Endothelial cell of umbilical vein (primary cell): Measurements from ENCODE around the gene BTN3A1. TPM values are rescaled to one million over a fixed set of nuclear protein-coding genes. Genes with fewer than 3 reads are reported as not detected.
"Not testable (repeated sequence)": the region's sequence is repeated elsewhere in the genome, so short reads cannot be mapped to it uniquely, and the experiment has no call there.

Source experiments
- BruUV-seq: library from RNA; stranded (reverse); fragments of 400-500 nt; replicated peaks from 2 replicates; lab custom pipeline; 2021; lab: Mats Ljungman, UMichigan
- CTCF ChIA-PET: fragments of 300-600, 350-600 bp; sonication (Branson Sonifier 250); formaldehyde crosslinking; loops from one replicate; lab custom pipeline; 2021; ENCODE audit warnings: antibody characterized with exemption, inconsistent platforms; lab: Charles Lee
- POLR2A ChIA-PET: fragments of 300-600, 350-600 bp; sonication (Branson Sonifier 250); formaldehyde crosslinking; loops from one replicate; lab custom pipeline; 2021; ENCODE audit warnings: antibody characterized with exemption, inconsistent platforms; lab: Charles Lee
- DNase-seq: peaks from one replicate; pipeline ENCODE4 v3.0.0-alpha.2; 2011; ENCODE audit warnings: low read depth, low spot score
- FAIRE-seq: peaks from 2 replicates; lab custom pipeline; 2011; peaks lifted over from hg19 to GRCh38; lab: Jason Lieb, UNC
- H2AFZ ChIP-seq: 2 replicates; pipeline ENCODE4 v1.6.0; 2012; ENCODE audit warnings: low read depth, low read length, control low read depth, inconsistent platforms
- H3K27ac ChIP-seq: 2 replicates; pipeline ENCODE4 v1.5.1; 2011; ENCODE audit warnings: low read depth, mild to moderate bottlenecking, control low read depth, low read length, moderate library complexity; ENCODE audit not compliant: insufficient read depth
- H3K27me3 ChIP-seq, 2 experiments: 2 replicates each; pipeline versions ENCODE4 v1.6.0 to v1.6.1; 2011; ENCODE audit warnings: low read length in 2 of 2, mixed read lengths in 1 of 2; ENCODE audit not compliant: control insufficient read depth in 2 of 2, insufficient read depth in 2 of 2
- H3K36me3 ChIP-seq, 2 experiments: 2 replicates in 1 of 2; 3 replicates in 1 of 2; pipeline ENCODE4 v1.5.1; 2011; ENCODE audit warnings: low read length in 2 of 2, mild to moderate bottlenecking in 1 of 2, moderate library complexity in 1 of 2; ENCODE audit not compliant: control insufficient read depth in 2 of 2, insufficient read depth in 2 of 2; ENCODE audit errors: extremely low read depth in 1 of 2
- H3K4me1 ChIP-seq: 3 replicates; pipeline ENCODE4 v1.5.1; 2011; ENCODE audit warnings: mild to moderate bottlenecking, low read length; ENCODE audit not compliant: control insufficient read depth, insufficient read depth; ENCODE audit errors: extremely low read depth
- H3K4me2 ChIP-seq: 2 replicates; pipeline ENCODE4 v1.6.1; 2011; ENCODE audit warnings: low read length, control low read depth, mixed read lengths; ENCODE audit not compliant: insufficient read depth
- H3K4me3 ChIP-seq, 3 experiments: fragments of 200-600 bp in 1 of 3; sonication (generic), shearing (Covaris generic) in 1 of 3; replicated peaks in 1 of 3; 2 replicates each; pipeline ENCODE4 v1.5.1; 2011 to 2016; ENCODE audit warnings: control low read depth in 3 of 3, low read length in 3 of 3, mild to moderate bottlenecking in 2 of 3, inconsistent platforms in 1 of 3, low read depth in 1 of 3, moderate library complexity in 1 of 3; ENCODE audit not compliant: insufficient read depth in 1 of 3
- H3K79me2 ChIP-seq: 2 replicates; pipeline ENCODE4 v1.6.0; 2012; ENCODE audit warnings: low read length, inconsistent platforms; ENCODE audit not compliant: control insufficient read depth, insufficient read depth
- H3K9ac ChIP-seq: replicated peaks from 2 replicates; pipeline ENCODE3; 2011; ENCODE audit warnings: low read length, control low read depth; ENCODE audit not compliant: insufficient read depth; ENCODE audit errors: extremely low read depth
- H3K9me1 ChIP-seq: replicated peaks from 3 replicates; pipeline ENCODE4 v1.6.0; 2011; ENCODE audit warnings: mild to moderate bottlenecking, low read length; ENCODE audit not compliant: control insufficient read depth, insufficient read depth; ENCODE audit errors: extremely low read depth
- H3K9me3 ChIP-seq: replicated peaks from 2 replicates; pipeline ENCODE4 v1.5.1; 2012; ENCODE audit warnings: low read length, inconsistent platforms; ENCODE audit not compliant: control insufficient read depth, insufficient read depth
- H4K20me1 ChIP-seq: replicated peaks from 2 replicates; pipeline ENCODE3; 2011; ENCODE audit warnings: mild to moderate bottlenecking, low read length; ENCODE audit not compliant: control insufficient read depth, insufficient read depth; ENCODE audit errors: extremely low read depth
- CTCF ChIP-seq, 2 donors: IDR thresholded peaks; 1 replicate in 1 of 2; 2 replicates in 1 of 2; pipeline ENCODE4 v1.5.1; 2011; ENCODE audit warnings: low read length in 2 of 2, mild to moderate bottlenecking in 2 of 2, moderate library complexity in 2 of 2, control low read depth in 1 of 2, inconsistent platforms in 1 of 2, low read depth in 1 of 2; ENCODE audit not compliant: insufficient read depth in 1 of 2; ENCODE audit errors: extremely low read depth in 1 of 2
- EZH2 ChIP-seq: IDR thresholded peaks from 2 replicates; pipeline ENCODE4 v1.6.1; 2012; ENCODE audit warnings: borderline replicate concordance, low read depth, mild to moderate bottlenecking, moderate library complexity, low read length, inconsistent platforms; ENCODE audit not compliant: severe bottlenecking
- FOS ChIP-seq: IDR thresholded peaks from 2 replicates; pipeline ENCODE4 v1.6.1; 2011; ENCODE audit warnings: mild to moderate bottlenecking, low read length, moderate library complexity, borderline replicate concordance; ENCODE audit not compliant: insufficient read depth
- GATA2 ChIP-seq: IDR thresholded peaks from 2 replicates; pipeline ENCODE4 v1.7.0; 2011; ENCODE audit warnings: low read depth, mild to moderate bottlenecking, moderate library complexity, mixed read lengths, low read length; ENCODE audit not compliant: insufficient read length, insufficient read depth
- JUN ChIP-seq: IDR thresholded peaks from 2 replicates; pipeline ENCODE4 v1.6.1; 2011; ENCODE audit warnings: borderline replicate concordance, low read depth; ENCODE audit not compliant: insufficient read length, insufficient read depth
- MAX ChIP-seq: IDR thresholded peaks from 2 replicates; pipeline ENCODE4 v1.6.1; 2011; ENCODE audit not compliant: insufficient read depth, insufficient read length
- MYC ChIP-seq: IDR thresholded peaks from one replicate; pipeline ENCODE4 v1.6.1; 2011; ENCODE audit warnings: mild to moderate bottlenecking, low read depth, low read length
- POLR2A ChIP-seq: IDR thresholded peaks from 2 replicates; pipeline ENCODE4 v1.6.1; 2012; ENCODE audit warnings: low read depth, mild to moderate bottlenecking, control low read depth, low read length
- POLR2AphosphoS5 ChIP-seq: IDR thresholded peaks from 2 replicates; pipeline ENCODE4 v1.6.1; 2012; ENCODE audit warnings: low read depth, mild to moderate bottlenecking, control low read depth, low read length, moderate library complexity; ENCODE audit not compliant: insufficient read depth
- dilution Hi-C: fragments of 300-500 bp; cut with MboI; formaldehyde crosslinking; loops from one replicate; pipeline ENCODE4 v1.15.0; 2019; ENCODE audit warnings: low sequenced_read_pairs; ENCODE audit not compliant: extremely low pct_ligation_motif_present
- intact Hi-C: fragments of 100-400 bp; cut with micrococcal nuclease; formaldehyde crosslinking; loops from one replicate; pipeline ENCODE4 v1.10.0; 2022
- polyA plus RNA-seq, 4 experiments: library from polyadenylated mRNA; depleted of rRNA in 3 of 4; stranded (reverse) in 3 of 4; unstranded in 1 of 4; fragments of >200 nt; gene quantifications; 2 replicates each; pipeline versions ENCODE4 v1.2.1 to v1.2.3, GENCODE V29; 2011 to 2012; ENCODE audit warnings: missing spikeins in 1 of 4
- total RNA-seq: library from RNA; stranded (reverse); gene quantifications from 2 replicates; pipeline ENCODE4 v1.2.3, GENCODE V29; 2021

The BTN3A1 gene
- total and polyA plus RNA-seq, 2 donors (not counting 3 experiments of a cell fraction or from before 2014, with no cell fraction given), result 7.6 to 12.1 TPM

GRCh38 chr6:26416288-26416687, 14.2 kb downstream of the BTN3A1 start:
- no peaks in the 10 kb centered on the region for H3K9me3 ChIP-seq
- BruUV-seq, result no TSS peak
- DNase-seq (no peak), FAIRE-seq (no peak)
- H2AFZ ChIP-seq, result no peak overlapping the region
- H3K4me1 ChIP-seq, result peaks cover 19% of the 10 kb centered on the region
- POLR2A ChIA-PET, result no interaction called here
- no peaks in the 10 kb centered on the region for H3K79me2 ChIP-seq
- no peak overlapping the region for H3K27ac ChIP-seq
- CTCF ChIA-PET, result no interaction called here
- dilution Hi-C loops, result no loop called here
- intact Hi-C loops, result no loop called here
- H3K27me3 ChIP-seq, result no peaks in the 10 kb centered on the region
- H4K20me1 ChIP-seq, result no peaks in the 10 kb centered on the region
- no peak overlapping the region for H3K9ac ChIP-seq
- no peaks in the 10 kb centered on the region for H3K9me1 ChIP-seq
- no peak overlapping the region for H3K4me3 ChIP-seq
- no peak overlapping the region for H3K4me2 ChIP-seq
- TF ChIP-seq MAX, result no peak
- TF ChIP-seq POLR2AphosphoS5, result no peak
- TF ChIP-seq JUN, result no peak
- TF ChIP-seq GATA2, result no peak
- TF ChIP-seq CTCF (IDR thresholded peaks at IDR 0.05; ENCODE audit: extremely low read depth in 1 of 2, insufficient read depth in 1 of 2, low read depth in 1 of 2, low read length in 2 of 2), result no peak
- TF ChIP-seq MYC, result no peak
- no peak for TF ChIP-seq POLR2A
- no peak for TF ChIP-seq FOS
- TF ChIP-seq EZH2, result no peak
- H3K36me3 ChIP-seq, result no peaks in the 10 kb centered on the region

GRCh38 chr6:26418077-26418476, 16.0 kb downstream of the BTN3A1 start:
- ChIA-PET CTCF (interaction anchor here (0.9 kb wide), 1 partner anchor 76 kb away, joined by 4 read pairs; no protein-coding TSS in a partner anchor), POLR2A (interaction anchor here (0.6 kb wide), 1 partner anchor 1431 kb away, joined by 8 read pairs; no protein-coding TSS in a partner anchor)
- H2AFZ ChIP-seq, H3K9me3 ChIP-seq, H3K4me3 ChIP-seq, H3K36me3 ChIP-seq, dilution Hi-C loops, FAIRE-seq, H3K4me2 ChIP-seq, H3K79me2 ChIP-seq, DNase-seq, H3K27me3 ChIP-seq, H3K9me1 ChIP-seq, H3K27ac ChIP-seq, H3K9ac ChIP-seq, H4K20me1 ChIP-seq, BruUV-seq, intact Hi-C loops: not testable (repeated sequence)
- peaks cover 11% of the 10 kb centered on the region for H3K4me1 ChIP-seq

GRCh38 chr6:26418795-26419194, 16.7 kb downstream of the BTN3A1 start:
- BruUV-seq, dilution Hi-C loops: not testable (repeated sequence)

More at GRCh38 chr6:26418795-26419194, 16.7 kb downstream of the BTN3A1 start:
- H3K36me3 ChIP-seq, H3K27me3 ChIP-seq, H3K9me3 ChIP-seq, H3K4me3 ChIP-seq, H3K4me2 ChIP-seq, H2AFZ ChIP-seq, DNase-seq, H4K20me1 ChIP-seq, H3K79me2 ChIP-seq, H3K4me1 ChIP-seq, H3K27ac ChIP-seq, H3K9me1 ChIP-seq, intact Hi-C loops, H3K9ac ChIP-seq, FAIRE-seq: not testable (repeated sequence)
- ChIA-PET POLR2A (interaction anchor here (0.6 kb wide), 1 partner anchor 1430 kb away, joined by 8 read pairs; no protein-coding TSS in a partner anchor), CTCF (interaction anchor here (0.9 to 3.0 kb wide), 2 partner anchors 77 kb away, joined by 4 to 22 read pairs; no protein-coding TSS in a partner anchor)
